DND-41 (cell line): Measurements from ENCODE around the gene ATP6V1F.

Experiments
- ATAC-seq: fragments of 200-7000 bp; cut with Tn5 transposase; 3 replicates; pipeline ENCODE4 v1.9.1; 2021; ENCODE audit warnings: low read depth; ENCODE audit not compliant: insufficient read depth
- DNase-seq: peaks from one replicate; pipeline ENCODE4 v3.0.0-alpha.2; 2020
- H2AFZ ChIP-seq: 2 replicates; pipeline ENCODE4 v1.6.0; 2012; ENCODE audit warnings: low read depth, low read length
- H3K27ac ChIP-seq: 2 replicates; pipeline ENCODE4 v1.5.1; 2012; ENCODE audit warnings: low read length, inconsistent platforms
- H3K27me3 ChIP-seq: fragments of 200-600 bp; sonication (generic); 2 replicates; pipeline ENCODE4 v1.6.0; 2012; ENCODE audit warnings: low read length, mild to moderate bottlenecking, inconsistent platforms; ENCODE audit not compliant: insufficient read depth, poor library complexity
- H3K36me3 ChIP-seq: 2 replicates; pipeline ENCODE4 v1.5.1; 2012; ENCODE audit warnings: low read length, inconsistent platforms; ENCODE audit not compliant: insufficient read depth
- H3K4me1 ChIP-seq: 2 replicates; pipeline ENCODE4 v1.5.1; 2012; ENCODE audit warnings: mild to moderate bottlenecking, low read length; ENCODE audit not compliant: insufficient read depth
- H3K4me2 ChIP-seq: 2 replicates; pipeline ENCODE4 v1.6.0; 2012; ENCODE audit warnings: mild to moderate bottlenecking, moderate library complexity, low read length, inconsistent platforms; ENCODE audit not compliant: insufficient read depth
- H3K4me3 ChIP-seq, 2 experiments: fragments of 200-600 bp in 1 of 2; shearing (Covaris generic) in 1 of 2; 2 replicates each; pipeline ENCODE4 v1.5.1; 2012 to 2016; ENCODE audit warnings: inconsistent platforms in 2 of 2, low read length in 2 of 2, mild to moderate bottlenecking in 2 of 2, low read depth in 1 of 2, moderate library complexity in 1 of 2
- H3K79me2 ChIP-seq: 2 replicates; pipeline ENCODE4 v1.6.0; 2012; ENCODE audit warnings: low read length, inconsistent platforms; ENCODE audit not compliant: insufficient read depth
- H3K9ac ChIP-seq: 2 replicates; pipeline ENCODE4 v1.6.0; 2012; ENCODE audit warnings: low read depth, mild to moderate bottlenecking, inconsistent platforms, low read length, moderate library complexity
- H3K9me3 ChIP-seq: 2 replicates; pipeline ENCODE4 v1.5.1; 2012; ENCODE audit warnings: low read length, moderate library complexity, mild to moderate bottlenecking, inconsistent platforms; ENCODE audit not compliant: insufficient read depth, severe bottlenecking
- H4K20me1 ChIP-seq: 2 replicates; pipeline ENCODE4 v1.6.0; 2012; ENCODE audit warnings: low read length; ENCODE audit not compliant: insufficient read depth
- CTCF ChIP-seq: IDR thresholded peaks from 2 replicates; pipeline ENCODE4 v1.5.1; 2012; ENCODE audit warnings: borderline replicate concordance, low read length, moderate library complexity, mild to moderate bottlenecking; ENCODE audit not compliant: poor library complexity, severe bottlenecking; ENCODE audit errors: extremely low read depth
- EZH2 ChIP-seq: IDR thresholded peaks from 3 replicates; pipeline ENCODE4 v1.6.1; 2012; ENCODE audit warnings: borderline replicate concordance, low read depth, mild to moderate bottlenecking, moderate library complexity, low read length, inconsistent platforms; ENCODE audit not compliant: severe bottlenecking

Gene ATP6V1F

GRCh38 chr7:128826916-128827247 is 35.8 kb upstream of the ATP6V1F start:
- Histone ChIP-seq H4K20me1 (no peaks in the 10 kb centered on the region), H3K9me3 (no peaks in the 10 kb centered on the region), H3K4me2 (no peak overlapping the region), H2AFZ (no peak overlapping the region), H3K9ac (no peak overlapping the region), H3K4me3 (no peak overlapping the region), H3K27ac (no peak overlapping the region), H3K27me3 (no peaks in the 10 kb centered on the region), H3K4me1 (no peaks in the 10 kb centered on the region), H3K36me3 (no peaks in the 10 kb centered on the region), H3K79me2 (no peaks in the 10 kb centered on the region)
- DNase-seq = no peak
- no peak for ATAC-seq
- TF ChIP-seq CTCF (no peak), EZH2 (no peak)

- no peak for ATAC-seq
- no peak for DNase-seq
- no peak overlapping the region for H3K4me2 ChIP-seq
- H3K9ac ChIP-seq = no peak overlapping the region
- H4K20me1 ChIP-seq = no peaks in the 10 kb centered on the region
- H3K27ac ChIP-seq = no peak overlapping the region
- no peaks in the 10 kb centered on the region for H3K79me2 ChIP-seq
- H3K27me3 ChIP-seq = no peaks in the 10 kb centered on the region
- H3K36me3 ChIP-seq = no peaks in the 10 kb centered on the region
- TF ChIP-seq EZH2 = no peak
- TF ChIP-seq CTCF = no peak
- H3K4me1 ChIP-seq = no peaks in the 10 kb centered on the region
- no peaks in the 10 kb centered on the region for H3K9me3 ChIP-seq
- no peak overlapping the region for H2AFZ ChIP-seq
- no peak overlapping the region for H3K4me3 ChIP-seq
These were observed 35.3 kb upstream of the ATP6V1F start for GRCh38 chr7:128827248-128827958.

DNA sequence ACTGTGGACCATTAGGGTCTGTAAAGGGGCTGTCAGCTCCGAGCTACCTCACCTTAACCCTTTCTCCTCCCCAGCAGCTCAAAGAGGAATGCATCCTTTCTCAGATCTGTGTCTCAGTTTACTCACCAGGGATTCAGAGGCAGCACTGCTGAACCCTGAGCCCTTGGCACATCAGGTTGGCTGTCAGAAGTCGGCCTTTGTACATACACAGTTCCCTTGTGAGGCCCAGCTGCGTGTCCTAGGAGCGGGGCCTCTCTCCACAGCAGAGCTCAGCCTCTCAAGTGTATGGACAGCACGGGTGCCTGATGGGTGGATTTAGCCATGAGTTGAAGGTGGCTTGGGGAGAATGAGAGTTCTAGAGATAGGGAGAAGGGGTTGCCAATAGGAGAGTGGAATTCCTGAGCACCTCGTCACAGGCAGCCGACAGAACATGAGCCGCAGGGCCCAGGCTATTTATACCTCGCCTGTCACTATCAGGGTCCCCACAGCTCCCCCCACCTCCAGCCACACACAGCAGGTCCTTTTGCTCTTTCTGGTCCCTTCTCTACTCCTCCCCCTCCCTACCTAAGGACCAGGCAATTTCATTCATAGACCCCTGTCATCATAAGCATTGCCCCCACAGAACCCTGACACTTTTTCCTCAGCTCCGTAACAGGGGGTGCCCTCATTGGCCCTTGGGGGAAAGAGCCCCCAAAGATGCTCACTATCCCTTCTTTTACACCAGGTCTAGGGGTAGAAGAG is 34.5 kb upstream of the ATP6V1F start:
- no peaks in the 10 kb centered on the region for H4K20me1 ChIP-seq
- ATAC-seq (no peak), DNase-seq (no peak)
- H3K36me3 ChIP-seq = no peaks in the 10 kb centered on the region
- H3K4me2 ChIP-seq = no peak overlapping the region
- H3K4me3 ChIP-seq = no peak overlapping the region
- no peak overlapping the region for H2AFZ ChIP-seq
- H3K79me2 ChIP-seq = no peaks in the 10 kb centered on the region
- no peaks in the 10 kb centered on the region for H3K4me1 ChIP-seq
- H3K9ac ChIP-seq = no peak overlapping the region
- H3K27me3 ChIP-seq = no peaks in the 10 kb centered on the region
- H3K9me3 ChIP-seq = no peaks in the 10 kb centered on the region
- H3K27ac ChIP-seq = no peak overlapping the region
- TF ChIP-seq CTCF (no peak), EZH2 (no peak)
